Fibroblast of lung (primary cell): ENCODE data around the gene SLC16A2. TPM values are rescaled to one million over a fixed set of nuclear protein-coding genes. Genes with fewer than 3 reads are reported as not detected.

ENCODE experiments used
- DNase-seq, 2 donors: peaks; one replicate each; pipeline versions ENCODE4 v3.0.0 to v3.0.0-alpha.2; 2010; ENCODE audit warnings: low read depth in 2 of 2
- H2AFZ ChIP-seq: 2 replicates; pipeline ENCODE4 v1.5.1; 2012; ENCODE audit warnings: low read length, control low read depth, inconsistent platforms
- H3K27ac ChIP-seq: 2 replicates; pipeline ENCODE4 v1.5.1; 2011; ENCODE audit warnings: low read length, control low read depth; ENCODE audit not compliant: insufficient read depth
- H3K27me3 ChIP-seq: 2 replicates; pipeline ENCODE4 v1.5.1; 2011; ENCODE audit warnings: mild to moderate bottlenecking, low read length; ENCODE audit not compliant: control insufficient read depth, insufficient read depth
- H3K36me3 ChIP-seq: 2 replicates; pipeline ENCODE4 v1.5.1; 2011; ENCODE audit warnings: low read length; ENCODE audit not compliant: control insufficient read depth, insufficient read depth
- H3K4me1 ChIP-seq: 2 replicates; pipeline ENCODE4 v1.5.1; 2011; ENCODE audit warnings: low read length; ENCODE audit not compliant: control insufficient read depth, insufficient read depth; ENCODE audit errors: extremely low read depth
- H3K4me2 ChIP-seq: 2 replicates; pipeline ENCODE4 v1.5.1; 2011; ENCODE audit warnings: low read length, control low read depth; ENCODE audit not compliant: insufficient read depth; ENCODE audit errors: extremely low read depth
- H3K4me3 ChIP-seq, 4 experiments: fragments of 200-600 bp in 1 of 4; sonication (generic) in 1 of 4; replicated peaks in 1 of 4; 2 replicates each; pipeline ENCODE4 v1.5.1; 2011 to 2016; ENCODE audit warnings: low read length in 4 of 4, low read depth in 3 of 4, mild to moderate bottlenecking in 3 of 4, control low read depth in 2 of 4, inconsistent platforms in 1 of 4, mixed read lengths in 1 of 4; ENCODE audit not compliant: insufficient read depth in 1 of 4; ENCODE audit errors: control extremely low read depth in 1 of 4
- H3K79me2 ChIP-seq: 2 replicates; pipeline ENCODE4 v1.5.1; 2012; ENCODE audit warnings: mild to moderate bottlenecking, low read length, inconsistent platforms; ENCODE audit not compliant: control insufficient read depth, insufficient read depth
- H3K9ac ChIP-seq: 2 replicates; pipeline ENCODE4 v1.5.1; 2011; ENCODE audit warnings: mild to moderate bottlenecking, low read length, control low read depth; ENCODE audit not compliant: insufficient read depth
- H3K9me3 ChIP-seq: 2 replicates; pipeline ENCODE4 v1.5.1; 2012; ENCODE audit warnings: low read depth, low read length; ENCODE audit not compliant: control insufficient read depth, insufficient read depth
- H4K20me1 ChIP-seq: 2 replicates; pipeline ENCODE4 v1.5.1; 2011; ENCODE audit warnings: low read length; ENCODE audit not compliant: control insufficient read depth, insufficient read depth; ENCODE audit errors: extremely low read depth
- CTCF ChIP-seq, 2 donors: IDR thresholded peaks in 1 of 2; conservative IDR thresholded peaks in 1 of 2; 1 replicate in 1 of 2; 2 replicates in 1 of 2; pipeline ENCODE4 v1.5.1; 2011 to 2012; ENCODE audit warnings: low read length in 2 of 2, control low read depth in 1 of 2, inconsistent platforms in 1 of 2, low read depth in 1 of 2, mild to moderate bottlenecking in 1 of 2
- EZH2 ChIP-seq: IDR thresholded peaks from 2 replicates; pipeline ENCODE4 v1.5.1; 2012; ENCODE audit warnings: low read length, control low read depth, mild to moderate bottlenecking; ENCODE audit errors: missing control alignments
- polyA plus RNA-seq, 2 donors: library from polyadenylated mRNA; depleted of rRNA in 1 of 2; stranded (reverse) in 1 of 2; unstranded in 1 of 2; fragments of >200 nt; gene quantifications; 2 replicates each; pipeline ENCODE4 v1.2.1, GENCODE V29; 2011 to 2012; ENCODE audit warnings: missing spikeins in 1 of 2
- total RNA-seq: library from RNA; depleted of rRNA; stranded (reverse); fragments of >200 nt; gene quantifications from 2 replicates; pipeline ENCODE4 v1.2.1, GENCODE V29; 2014

The SLC16A2 gene
- total and polyA plus RNA-seq, 2 donors (not counting 1 experiment from before 2014, with no cell fraction given) = 7.8 to 27.2 TPM

- Histone ChIP-seq H3K27me3 (no peaks in the 10 kb centered on the region), H3K9me3 (no peaks in the 10 kb centered on the region), H3K79me2 (no peaks in the 10 kb centered on the region), H2AFZ (no peak overlapping the region), H3K4me2 (no peak overlapping the region), H3K36me3 (no peaks in the 10 kb centered on the region), H3K4me3 (no peak overlapping the region), H3K27ac (no peak overlapping the region), H3K4me1 (no peaks in the 10 kb centered on the region), H4K20me1 (no peaks in the 10 kb centered on the region), H3K9ac (no peak overlapping the region)
- TF ChIP-seq EZH2 (no peak), CTCF (conservative IDR thresholded peaks at IDR 0.05 in 1 of 2, IDR thresholded peaks at IDR 0.05 in 1 of 2; ENCODE audit: low read depth in 1 of 2, low read length in 2 of 2) (no peak)
- no peak for DNase-seq
These were observed 89.1 kb downstream of the SLC16A2 start for GRCh38 chrX:74510401-74510800.

GRCh38 chrX:74511704-74512103, 90.4 kb downstream of the SLC16A2 start:
- Histone ChIP-seq H3K4me2 (no peak overlapping the region), H3K79me2 (no peaks in the 10 kb centered on the region), H3K27me3 (no peaks in the 10 kb centered on the region), H2AFZ (no peak overlapping the region), H3K9me3 (no peaks in the 10 kb centered on the region), H3K4me3 (no peak overlapping the region), H3K9ac (no peak overlapping the region), H3K27ac (no peak overlapping the region), H3K36me3 (no peaks in the 10 kb centered on the region), H4K20me1 (no peaks in the 10 kb centered on the region), H3K4me1 (no peaks in the 10 kb centered on the region)
- DNase-seq = no peak
- no peak for TF ChIP-seq CTCF (conservative IDR thresholded peaks at IDR 0.05 in 1 of 2, IDR thresholded peaks at IDR 0.05 in 1 of 2; ENCODE audit: low read depth in 1 of 2, low read length in 2 of 2)
- TF ChIP-seq EZH2 = no peak

GRCh38 chrX:74514384-74514783, 93.1 kb downstream of the SLC16A2 start:
- Histone ChIP-seq H3K27me3 (no peaks in the 10 kb centered on the region), H3K4me3 (no peak overlapping the region), H3K36me3 (no peaks in the 10 kb centered on the region), H3K79me2 (no peaks in the 10 kb centered on the region), H3K27ac (no peak overlapping the region), H3K9ac (no peak overlapping the region), H2AFZ (no peak overlapping the region), H3K4me2 (no peak overlapping the region), H3K4me1 (no peaks in the 10 kb centered on the region), H3K9me3 (no peaks in the 10 kb centered on the region), H4K20me1 (no peaks in the 10 kb centered on the region)
- DNase-seq = no peak
- TF ChIP-seq EZH2 (no peak), CTCF (conservative IDR thresholded peaks at IDR 0.05 in 1 of 2, IDR thresholded peaks at IDR 0.05 in 1 of 2; ENCODE audit: low read depth in 1 of 2, low read length in 2 of 2) (no peak)
